ENCODE results near the gene KCNQ1OT1.

Gene KCNQ1OT1

GRCh38 chr11:2685566-2686359 is 14.0 kb downstream of the KCNQ1OT1 start:
- no peak for DNase-seq

- no peak for DNase-seq
Observed at GRCh38 chr11:2685051-2685450, 14.7 kb downstream of the KCNQ1OT1 start.

- DNase-seq: no peak
Observed at GRCh38 chr11:2684581-2684980, 15.2 kb downstream of the KCNQ1OT1 start.

- DNase-seq: no peak
Observed at GRCh38 chr11:2683806-2684205, 16.0 kb downstream of the KCNQ1OT1 start.

- DNase-seq: no peak
Observed at GRCh38 chr11:2681408-2682145, 18.2 kb downstream of the KCNQ1OT1 start.

- DNase-seq: no peak
Observed at GRCh38 chr11:2679011-2679676, 20.6 kb downstream of the KCNQ1OT1 start.

GRCh38 chr11:2678396-2678795 is 21.4 kb downstream of the KCNQ1OT1 start:
- DNase-seq: no peak

- DNase-seq: no peak
Observed at GRCh38 chr11:2677127-2677526, 22.7 kb downstream of the KCNQ1OT1 start.

GRCh38 chr11:2675540-2675939 is 24.3 kb downstream of the KCNQ1OT1 start:
- no peak for DNase-seq

- no peak for DNase-seq
Observed at GRCh38 chr11:2674658-2675131, 25.1 kb downstream of the KCNQ1OT1 start.

GRCh38 chr11:2673871-2674471 is 25.8 kb downstream of the KCNQ1OT1 start:
- no peak for DNase-seq

GRCh38 chr11:2673250-2673610 is 26.6 kb downstream of the KCNQ1OT1 start:
- no peak for DNase-seq

GRCh38 chr11:2672553-2673249 is 27.1 kb downstream of the KCNQ1OT1 start:
- no peak for DNase-seq

- no peak for DNase-seq
Observed at GRCh38 chr11:2671748-2672147, 28.0 kb downstream of the KCNQ1OT1 start.

- no peak for DNase-seq
Observed at GRCh38 chr11:2670541-2671100, 29.2 kb downstream of the KCNQ1OT1 start.

- DNase-seq: no peak
Observed at GRCh38 chr11:2669634-2670469, 29.9 kb downstream of the KCNQ1OT1 start.

- no peak for DNase-seq
Observed at GRCh38 chr11:2668876-2669275, 30.9 kb downstream of the KCNQ1OT1 start.

GRCh38 chr11:2667940-2668339 is 31.9 kb downstream of the KCNQ1OT1 start:
- DNase-seq: no peak

GRCh38 chr11:2666828-2667570 is 32.8 kb downstream of the KCNQ1OT1 start:
- no peak for DNase-seq

GRCh38 chr11:2666401-2666741 is 33.4 kb downstream of the KCNQ1OT1 start:
- DNase-seq: no peak
